HEK293 (cell line): ENCODE data around the gene BCL2L11.

Experiments
- CTCF ChIA-PET: fragments of 350-600 bp; formaldehyde crosslinking; extraction: SDS; loops from one replicate; lab custom pipeline; 2021; ENCODE audit warnings: antibody characterized with exemption; lab: Yijun Ruan, JAX
- POLR2A ChIA-PET: fragments of 300-600 bp; formaldehyde crosslinking; extraction: SDS; loops from one replicate; lab custom pipeline; 2020; ENCODE audit warnings: antibody characterized with exemption, inconsistent platforms; lab: Yijun Ruan, JAX
- H3K27ac ChIP-seq: fragments of 200-500 bp; sonication (Bioruptor generic); 2 replicates; pipeline ENCODE4 v1.5.1; 2014; ENCODE audit warnings: low read depth, low read length, control low read depth, inconsistent platforms; ENCODE audit errors: extremely low read depth
- H3K36me3 ChIP-seq, 2 experiments: fragments of 200-500 bp in 1 of 2; sonication (Bioruptor generic) in 1 of 2; 1 replicate in 1 of 2; 2 replicates in 1 of 2; pipeline ENCODE4 v1.5.1; 2014 to 2017; ENCODE audit warnings: inconsistent platforms in 2 of 2, low read length in 2 of 2; ENCODE audit not compliant: control insufficient read depth in 2 of 2, insufficient read depth in 1 of 2
- H3K4me1 ChIP-seq: fragments of 200-500 bp; sonication (Bioruptor generic); 2 replicates; pipeline ENCODE4 v1.5.1; 2014; ENCODE audit warnings: mild to moderate bottlenecking, low read length, inconsistent platforms; ENCODE audit not compliant: control insufficient read depth, insufficient read depth
- H3K4me3 ChIP-seq: 2 replicates; pipeline ENCODE4 v1.5.1; 2011; ENCODE audit warnings: low read depth, mild to moderate bottlenecking, control low read depth, low read length, moderate library complexity
- H3K9me3 ChIP-seq: fragments of 200-500 bp; sonication (Bioruptor generic); 2 replicates; pipeline ENCODE4 v1.5.1; 2014; ENCODE audit warnings: low read depth, low read length, inconsistent platforms; ENCODE audit not compliant: control insufficient read depth, insufficient read depth
- KLF17 ChIP-seq: fragments of 450-650 bp; formaldehyde crosslinking; IDR thresholded peaks from 2 replicates; pipeline ENCODE4 v1.5.1; 2016; ENCODE audit warnings: missing biosample characterization, missing genetic modification characterization
- KLF9 ChIP-seq: fragments of 450-650 bp; formaldehyde crosslinking; IDR thresholded peaks from 2 replicates; pipeline ENCODE4 v1.5.1; 2016; ENCODE audit warnings: missing biosample characterization, missing genetic modification characterization, low read depth
- PRDM1 ChIP-seq: fragments of 450-650 bp; formaldehyde crosslinking; IDR thresholded peaks from 2 replicates; pipeline ENCODE4; 2016; ENCODE audit warnings: missing biosample characterization, missing genetic modification characterization
- SCRT1 ChIP-seq: fragments of 450-650 bp; formaldehyde crosslinking; IDR thresholded peaks from 2 replicates; pipeline ENCODE4 v1.5.1; 2016; ENCODE audit warnings: missing biosample characterization, missing genetic modification characterization, borderline replicate concordance
- SCRT2 ChIP-seq: fragments of 450-650 bp; formaldehyde crosslinking; IDR thresholded peaks from 2 replicates; pipeline ENCODE4 v1.5.1; 2016; ENCODE audit warnings: missing biosample characterization, missing genetic modification characterization
- YY1 ChIP-seq: fragments of 450-650 bp; formaldehyde crosslinking; IDR thresholded peaks from 2 replicates; pipeline ENCODE4 v1.5.1; 2018; ENCODE audit warnings: missing biosample characterization, missing genetic modification characterization
- ZBTB6 ChIP-seq: fragments of 450-650 bp; formaldehyde crosslinking; IDR thresholded peaks from 2 replicates; pipeline ENCODE4 v1.5.1; 2017; ENCODE audit warnings: missing biosample characterization, missing genetic modification characterization
- ZBTB8A ChIP-seq: fragments of 450-650 bp; formaldehyde crosslinking; IDR thresholded peaks from 2 replicates; pipeline ENCODE4 v1.5.1; 2016; ENCODE audit warnings: missing biosample characterization, missing genetic modification characterization
- ZEB2 ChIP-seq: fragments of 450-650 bp; formaldehyde crosslinking; IDR thresholded peaks from 2 replicates; pipeline ENCODE4 v1.5.1; 2016; ENCODE audit warnings: missing biosample characterization, missing genetic modification characterization
- ZFP3 ChIP-seq: fragments of 450-650 bp; formaldehyde crosslinking; IDR thresholded peaks from 2 replicates; pipeline ENCODE4 v1.5.1; 2016; ENCODE audit warnings: low read depth, missing biosample characterization, missing genetic modification characterization
- ZNF10 ChIP-seq: fragments of 450-650 bp; formaldehyde crosslinking; IDR thresholded peaks from 2 replicates; pipeline ENCODE4 v1.5.1; 2017; ENCODE audit warnings: missing biosample characterization, missing genetic modification characterization
- ZNF121 ChIP-seq: fragments of 450-650 bp; formaldehyde crosslinking; IDR thresholded peaks from 2 replicates; pipeline ENCODE4 v1.5.1; 2016; ENCODE audit warnings: missing biosample characterization, missing genetic modification characterization
- ZNF16 ChIP-seq: fragments of 450-650 bp; formaldehyde crosslinking; IDR thresholded peaks from 2 replicates; pipeline ENCODE4 v1.5.1; 2016; ENCODE audit warnings: low read depth, missing biosample characterization, missing genetic modification characterization
- ZNF174 ChIP-seq: fragments of 450-650 bp; formaldehyde crosslinking; IDR thresholded peaks from 2 replicates; pipeline ENCODE4 v1.5.0; 2017; ENCODE audit warnings: missing biosample characterization, mild to moderate bottlenecking, missing genetic modification characterization
- ZNF221 ChIP-seq: fragments of 450-650 bp; formaldehyde crosslinking; IDR thresholded peaks from 2 replicates; pipeline ENCODE4 v1.5.1; 2017; ENCODE audit warnings: missing biosample characterization, missing genetic modification characterization, borderline replicate concordance
- ZNF239 ChIP-seq: fragments of 450-650 bp; formaldehyde crosslinking; IDR thresholded peaks from 2 replicates; pipeline ENCODE4 v1.5.1; 2016; ENCODE audit warnings: missing biosample characterization, missing genetic modification characterization
- ZNF292 ChIP-seq: fragments of 450-650 bp; formaldehyde crosslinking; IDR thresholded peaks from 2 replicates; pipeline ENCODE4 v1.5.1; 2016; ENCODE audit warnings: low read depth, missing biosample characterization, missing genetic modification characterization, borderline replicate concordance
- ZNF350 ChIP-seq: fragments of 450-650 bp; formaldehyde crosslinking; IDR thresholded peaks from 2 replicates; pipeline ENCODE4 v1.5.0; 2017; ENCODE audit warnings: missing biosample characterization, mild to moderate bottlenecking, missing genetic modification characterization
- ZNF354C ChIP-seq: fragments of 450-650 bp; formaldehyde crosslinking; IDR thresholded peaks from 2 replicates; pipeline ENCODE4 v1.5.1; 2016; ENCODE audit warnings: missing biosample characterization, missing genetic modification characterization, low read depth, borderline replicate concordance
- ZNF423 ChIP-seq: fragments of 450-650 bp; formaldehyde crosslinking; IDR thresholded peaks from 2 replicates; pipeline ENCODE4 v1.5.1; 2016; ENCODE audit warnings: missing biosample characterization, missing genetic modification characterization
- ZNF510 ChIP-seq: fragments of 450-650 bp; formaldehyde crosslinking; IDR thresholded peaks from 2 replicates; pipeline ENCODE4 v1.5.1; 2018; ENCODE audit warnings: mild to moderate bottlenecking, missing genetic modification characterization, missing biosample characterization; ENCODE audit not compliant: insufficient replicate concordance
- ZNF544 ChIP-seq: fragments of 450-650 bp; formaldehyde crosslinking; IDR thresholded peaks from 2 replicates; pipeline ENCODE4 v1.5.0; 2017; ENCODE audit warnings: missing biosample characterization, missing genetic modification characterization
- ZNF555 ChIP-seq: fragments of 450-650 bp; formaldehyde crosslinking; conservative IDR thresholded peaks from 2 replicates; pipeline ENCODE4 v1.5.1; 2017; ENCODE audit warnings: missing biosample characterization, mild to moderate bottlenecking, missing genetic modification characterization, inconsistent platforms
- ZNF596 ChIP-seq: fragments of 450-650 bp; IDR thresholded peaks from 2 replicates; pipeline ENCODE4 v1.5.0; 2018; ENCODE audit warnings: missing biosample characterization, mild to moderate bottlenecking, missing genetic modification characterization, moderate library complexity
- ZNF623 ChIP-seq: fragments of 450-650 bp; formaldehyde crosslinking; IDR thresholded peaks from 2 replicates; pipeline ENCODE4 v1.5.1; 2016; ENCODE audit warnings: missing biosample characterization, missing genetic modification characterization
- ZNF629 ChIP-seq: fragments of 450-650 bp; formaldehyde crosslinking; IDR thresholded peaks from 2 replicates; pipeline ENCODE4 v1.5.1; 2017; ENCODE audit warnings: missing biosample characterization, missing genetic modification characterization
- ZNF639 ChIP-seq: fragments of 450-650 bp; formaldehyde crosslinking; IDR thresholded peaks from 2 replicates; pipeline ENCODE4 v1.5.1; 2016; ENCODE audit warnings: missing biosample characterization, missing genetic modification characterization
- ZNF677 ChIP-seq: fragments of 450-650 bp; IDR thresholded peaks from 2 replicates; pipeline ENCODE4 v1.5.0; 2018; ENCODE audit warnings: missing biosample characterization, mild to moderate bottlenecking, missing genetic modification characterization, moderate library complexity
- ZNF768 ChIP-seq: fragments of 450-650 bp; formaldehyde crosslinking; IDR thresholded peaks from 2 replicates; pipeline ENCODE4 v1.5.1; 2018; ENCODE audit warnings: missing biosample characterization, mild to moderate bottlenecking, missing genetic modification characterization
- ZNF792 ChIP-seq: fragments of 450-650 bp; formaldehyde crosslinking; IDR thresholded peaks from 2 replicates; pipeline ENCODE4 v1.5.1; 2016; ENCODE audit warnings: missing biosample characterization, missing genetic modification characterization
- ZSCAN30 ChIP-seq: fragments of 450-650 bp; IDR thresholded peaks from 2 replicates; pipeline ENCODE4 v1.5.1; 2018; ENCODE audit warnings: missing biosample characterization, mild to moderate bottlenecking, missing genetic modification characterization, moderate library complexity
- ZSCAN4 ChIP-seq: fragments of 450-650 bp; formaldehyde crosslinking; IDR thresholded peaks from 2 replicates; pipeline ENCODE4 v1.5.1; 2017; ENCODE audit warnings: missing biosample characterization, missing genetic modification characterization
- ZXDB ChIP-seq: fragments of 450-650 bp; formaldehyde crosslinking; IDR thresholded peaks from 2 replicates; pipeline ENCODE4 v1.5.1; 2016; ENCODE audit warnings: missing biosample characterization, missing genetic modification characterization

BCL2L11 gene

GRCh38 chr2:111106706-111107105 is 14.0 kb upstream of the BCL2L11 start (continued):
- TF ChIP-seq ZNF350 (tag by site-specific recombination), result no peak
- no peak for TF ChIP-seq ZBTB6
- no peak for TF ChIP-seq ZNF555 (tag by site-specific recombination)
- no peak for TF ChIP-seq ZNF510 (tag by site-specific recombination)
- TF ChIP-seq ZNF292 (tag by site-specific recombination), result no peak
- TF ChIP-seq ZBTB8A (tag by site-specific recombination), result no peak
- no peak for TF ChIP-seq KLF9 (tag by site-specific recombination)
- no peak for TF ChIP-seq SCRT2 (tag by site-specific recombination)
- TF ChIP-seq, all 188 proteins: peak for 0

- Histone ChIP-seq H3K27ac (no peak overlapping the region), H3K36me3 (no peaks in the 10 kb centered on the region)
Observed at GRCh38 chr2:111108745-111109271, 11.9 kb upstream of the BCL2L11 start.

GRCh38 chr2:111111101-111111755 is 9.5 kb upstream of the BCL2L11 start:
- POLR2A ChIA-PET, result no interaction called here
- Histone ChIP-seq H3K4me1 (peaks cover 9% of the 10 kb centered on the region), H3K36me3 (no peaks in the 10 kb centered on the region), H3K9me3 (no peaks in the 10 kb centered on the region), H3K4me3 (no peak overlapping the region), H3K27ac (no peak overlapping the region)
- CTCF ChIA-PET, result interaction anchor here (1.2 kb wide), 1 partner anchor 588 kb away, joined by 5 read pairs; no protein-coding TSS in a partner anchor
- TF ChIP-seq SCRT1 (tag by site-specific recombination) (no peak), ZNF639 (tag by site-specific recombination) (no peak), ZNF423 (tag by site-specific recombination) (no peak), ZSCAN4 (tag by site-specific recombination) (no peak), ZNF768 (tag by site-specific recombination) (no peak), YY1 (tag by site-specific recombination) (no peak), ZNF596 (no peak), ZNF354C (tag by site-specific recombination) (no peak), ZNF239 (tag by site-specific recombination) (no peak), KLF17 (tag by site-specific recombination) (no peak), ZNF221 (tag by site-specific recombination) (no peak), ZNF629 (no peak), ZNF544 (tag by site-specific recombination) (no peak), ZNF677 (tag by site-specific recombination) (no peak), ZNF121 (no peak), ZEB2 (tag by site-specific recombination) (no peak), ZNF10 (tag by site-specific recombination) (no peak)

More at GRCh38 chr2:111108745-111109271, 11.9 kb upstream of the BCL2L11 start:
- CTCF ChIA-PET, result interaction anchor here (0.6 kb wide), 1 partner anchor 255 kb away, joined by 3 read pairs; no protein-coding TSS in a partner anchor
- Histone ChIP-seq H3K9me3 (no peaks in the 10 kb centered on the region), H3K4me1 (peaks cover 9% of the 10 kb centered on the region), H3K4me3 (no peak overlapping the region)
- POLR2A ChIA-PET, result no interaction called here
- no peak for TF ChIP-seq ZNF16 (tag by site-specific recombination)
- no peak for TF ChIP-seq ZXDB (tag by site-specific recombination)
- TF ChIP-seq ZNF174, result no peak
- TF ChIP-seq ZSCAN30, result no peak
- TF ChIP-seq ZFP3, result no peak
- TF ChIP-seq ZNF623 (tag by site-specific recombination), result no peak
- no peak for TF ChIP-seq ZNF792 (tag by site-specific recombination)
- no peak for TF ChIP-seq PRDM1 (tag by site-specific recombination)
